DMS 273 (cell line): ENCODE results near the gene AGAP2.
"Not testable (repeated sequence)": the region's sequence is repeated elsewhere in the genome, so short reads cannot be mapped to it uniquely, and the experiment has no call there.

ENCODE experiments used
- DNase-seq: peaks from one replicate; lab custom pipeline; 2025; ENCODE audit not compliant: unreplicated experiment; lab: John Stamatoyannopoulos, UW

The AGAP2 gene

GRCh38 chr12:57698414-57698813 is 40.1 kb downstream of the AGAP2 start:
- no peak for DNase-seq

DNA sequence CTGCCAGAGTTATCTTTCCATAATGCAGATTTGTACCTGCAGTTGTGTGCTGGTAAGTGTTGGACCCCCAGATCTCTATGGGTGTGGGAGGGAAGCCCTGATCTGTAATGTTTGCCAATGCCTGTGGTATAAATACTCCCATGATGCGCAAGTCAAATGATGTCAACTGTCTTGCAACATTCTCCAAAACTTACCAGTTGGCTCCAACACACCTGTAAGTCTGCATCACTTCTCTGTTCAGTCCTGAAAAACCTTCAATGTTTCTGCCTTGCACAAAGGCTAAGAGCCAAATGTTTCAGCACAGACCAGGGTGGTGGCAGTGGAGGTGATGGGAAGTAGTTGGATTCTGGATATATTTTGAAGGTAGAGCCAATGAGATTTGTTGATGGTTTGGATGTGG is 41.5 kb downstream of the AGAP2 start:
- DNase-seq: no peak

GRCh38 chr12:57695770-57696432 is 42.6 kb downstream of the AGAP2 start:
- DNase-seq: no peak

DNA sequence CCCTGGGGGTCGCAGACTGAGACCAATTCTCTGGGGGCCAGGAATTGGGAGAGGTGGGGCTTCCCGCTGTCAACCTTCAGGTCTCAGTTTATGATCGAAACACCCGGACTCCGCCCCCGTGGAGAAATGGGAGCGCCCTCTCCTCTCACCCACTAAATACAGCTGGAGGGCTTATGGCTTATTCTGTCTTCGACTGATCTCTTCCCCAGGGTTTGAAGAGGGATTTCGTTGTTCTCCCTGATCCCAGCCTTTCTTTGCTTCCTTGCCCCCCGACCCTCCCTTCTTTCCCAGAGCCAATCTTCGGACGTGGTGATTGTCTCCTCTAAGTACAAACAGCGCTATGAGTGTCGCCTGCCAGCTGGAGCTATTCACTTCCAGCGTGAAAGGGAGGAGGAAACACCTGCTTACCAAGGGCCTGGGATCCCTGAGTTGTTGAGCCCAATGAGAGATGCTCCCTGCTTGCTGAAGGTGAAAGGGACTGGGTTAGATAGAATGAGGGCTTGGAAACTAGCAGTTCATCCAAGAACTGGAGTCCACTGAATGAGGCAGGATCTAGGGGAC is 44.0 kb downstream of the AGAP2 start:
- DNase-seq: peak; percentile 47

- peak; percentile 99 for DNase-seq
These were observed 44.7 kb downstream of the AGAP2 start, which contains the start of gene OS9 for GRCh38 chr12:57693659-57694458. Gene OS9 (plus strand): TSS chr12:57694132. CDS start chr12:57694162, 30 bp downstream.

DNA sequence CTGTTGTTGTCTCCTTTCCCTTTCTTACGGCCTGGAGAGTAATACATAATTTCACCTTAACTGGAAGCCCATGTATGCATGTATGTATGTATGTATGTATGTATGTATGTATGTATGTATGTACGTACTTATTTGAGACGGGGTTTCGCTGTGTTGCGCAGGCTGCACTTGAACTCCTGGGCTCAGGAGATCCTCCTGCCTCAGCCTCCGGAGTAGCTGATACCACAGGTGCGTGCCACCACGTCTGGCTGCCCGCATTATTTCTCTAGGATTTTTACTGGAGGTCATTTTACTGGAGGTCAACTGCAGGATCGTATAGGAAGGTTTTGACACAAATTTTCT is 45.3 kb downstream of the AGAP2 start:
- DNase-seq: no peak

DNA sequence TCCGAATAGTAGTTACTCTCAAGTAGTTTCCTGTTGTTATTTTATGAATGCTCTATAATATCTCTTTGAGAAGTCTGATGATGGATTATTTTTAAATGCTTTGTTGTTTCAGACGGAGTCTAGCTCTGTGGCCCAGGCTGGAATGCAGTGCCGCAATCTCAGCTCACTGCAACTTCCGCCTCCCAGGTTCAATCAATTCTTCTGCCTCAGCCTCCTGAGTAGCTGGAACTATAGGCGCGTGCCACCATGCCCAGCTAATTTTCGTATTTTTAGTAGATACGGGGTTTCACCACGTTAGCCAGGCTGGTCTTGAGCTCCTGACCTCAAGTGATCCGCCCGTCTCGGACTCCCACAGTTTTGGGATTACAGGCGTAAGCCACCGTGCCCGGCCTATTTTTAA is 46.0 kb downstream of the AGAP2 start:
- DNase-seq: no peak

GRCh38 chr12:57688931-57689330 is 49.6 kb downstream of the AGAP2 start:
- DNase-seq: no peak

DNA sequence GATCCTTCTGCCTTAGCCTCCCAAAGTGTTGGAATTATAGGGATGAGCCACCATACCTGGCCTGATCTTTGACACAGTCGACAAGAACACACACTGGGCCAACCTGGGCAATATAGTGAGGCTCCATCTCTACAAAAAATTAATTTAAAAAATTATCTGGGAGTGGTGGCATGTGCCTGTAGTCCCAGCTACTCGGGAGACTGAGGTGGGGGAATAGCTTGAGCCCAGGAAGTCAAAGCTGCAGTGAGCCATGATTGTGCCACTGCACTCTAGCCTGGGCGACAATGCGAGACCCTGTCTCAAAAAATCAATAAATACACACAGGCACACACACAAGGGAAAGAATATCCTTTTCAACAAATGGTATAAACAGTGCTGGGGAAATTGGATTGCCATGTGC is 50.7 kb downstream of the AGAP2 start:
- no peak for DNase-seq

GRCh38 chr12:57679697-57680096 is 58.8 kb downstream of the AGAP2 start:
- no peak for DNase-seq

GRCh38 chr12:57677947-57678346 is 60.6 kb downstream of the AGAP2 start:
- DNase-seq: not testable (repeated sequence)

DNA sequence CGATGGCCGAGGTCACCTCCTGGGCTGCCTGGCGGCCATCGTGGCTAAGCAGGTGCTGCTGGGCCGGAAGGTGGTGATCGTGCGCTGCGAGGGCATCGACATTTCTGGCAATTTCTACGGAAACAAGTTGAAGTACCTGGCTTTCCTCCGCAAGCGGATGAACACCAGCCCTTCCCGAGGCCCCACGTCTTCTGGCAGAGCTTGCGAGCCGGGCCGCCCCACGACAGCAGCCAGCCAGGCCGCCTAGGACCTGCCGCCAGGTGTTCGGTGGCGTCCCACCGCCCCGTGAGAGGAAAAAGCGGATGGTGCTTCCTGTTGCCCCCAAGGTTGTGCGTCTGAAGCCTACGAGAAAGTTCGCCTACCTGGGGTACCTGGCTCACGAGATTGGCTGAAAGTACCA is 63.9 kb downstream of the AGAP2 start:
- DNase-seq: no peak
